Activated T-helper 1 cell treated with anti-CD3 and anti-CD28 coated beads, Interleukin-2, amount 50 U/mL, for 16 hours (primary cell): ENCODE measurements around the gene TBKBP1.

Experiments
- DNase-seq, 2 donors: peaks; one replicate each; pipeline ENCODE4 v3.0.0-alpha.2; 2020; ENCODE audit warnings: low read depth in 1 of 2, low spot score in 1 of 2

The TBKBP1 gene

GRCh38 chr17:47698749-47699535, 5.0 kb downstream of the TBKBP1 start:
- DNase-seq: peak; percentile 72 to 83

- no peak for DNase-seq
These were observed 5.5 kb downstream of the TBKBP1 start for GRCh38 chr17:47699536-47699840.

- DNase-seq: no peak
These were observed 6.8 kb downstream of the TBKBP1 start for GRCh38 chr17:47700471-47701449.

GRCh38 chr17:47701608-47702007, 7.6 kb downstream of the TBKBP1 start:
- no peak for DNase-seq

- DNase-seq: no peak
These were observed 8.5 kb downstream of the TBKBP1 start for GRCh38 chr17:47702391-47702995.

- DNase-seq: no peak
These were observed 9.2 kb downstream of the TBKBP1 start for GRCh38 chr17:47703191-47703591.

GRCh38 chr17:47703671-47704070, 9.7 kb downstream of the TBKBP1 start:
- no peak for DNase-seq

- DNase-seq: no peak
These were observed 10.2 kb downstream of the TBKBP1 start for GRCh38 chr17:47704116-47704515.

- no peak for DNase-seq
These were observed 10.8 kb downstream of the TBKBP1 start for GRCh38 chr17:47704736-47705135.

- DNase-seq: no peak
These were observed 11.9 kb downstream of the TBKBP1 start for GRCh38 chr17:47705536-47706530.

- no peak for DNase-seq
These were observed 13.3 kb downstream of the TBKBP1 start for GRCh38 chr17:47707056-47707804.

GRCh38 chr17:47707884-47708283, 13.9 kb downstream of the TBKBP1 start:
- no peak for DNase-seq

- no peak for DNase-seq
These were observed 14.4 kb downstream of the TBKBP1 start for GRCh38 chr17:47708312-47708863.

GRCh38 chr17:47708864-47709541, 15.0 kb downstream of the TBKBP1 start:
- no peak for DNase-seq

- DNase-seq: no peak
These were observed 15.6 kb downstream of the TBKBP1 start for GRCh38 chr17:47709594-47709993.

- no peak for DNase-seq
These were observed 17.6 kb downstream of the TBKBP1 start for GRCh38 chr17:47711366-47712099.

- no peak for DNase-seq
These were observed 18.5 kb downstream of the TBKBP1 start for GRCh38 chr17:47712330-47713023.
